ENCODE data around the gene ITPR3. TPM values are rescaled to one million over a fixed set of nuclear protein-coding genes. Genes with fewer than 3 reads are reported as not detected.

ITPR3 gene
- total and polyA plus RNA-seq, 2 of the 13 experiments (the other 11 are each of a cell fraction or from before 2014, with no cell fraction given) = 3.8 to 21.4 TPM

GRCh38 chr6:33613146-33613794, 7.9 kb upstream of the ITPR3 start (continued):
- TF ChIP-seq ZNF318 (CRISPR knock-in tag; IDR thresholded peaks at IDR 0.05) = no peak
- TF ChIP-seq GATA4 (IDR thresholded peaks at IDR 0.05; ENCODE audit: borderline replicate concordance, low read depth) = no peak
- TF ChIP-seq TFDP1 (CRISPR knock-in tag; IDR thresholded peaks at IDR 0.05; ENCODE audit: borderline replicate concordance) = peak; percentile 79; the same call in 1 of the 2 replicates
- no peak for TF ChIP-seq SMARCC2 (IDR thresholded peaks at IDR 0.05)
- TF ChIP-seq JUNB (CRISPR knock-in tag; IDR thresholded peaks at IDR 0.05; ENCODE audit: borderline replicate concordance) = no peak
- TF ChIP-seq ZNF615 (CRISPR knock-in tag; IDR thresholded peaks at IDR 0.05; ENCODE audit: borderline replicate concordance) = no peak; the same call in 1 of the 2 replicates
- TF ChIP-seq ZNF512 (CRISPR knock-in tag; IDR thresholded peaks at IDR 0.05) = no peak
- TF ChIP-seq ZBTB2 (CRISPR knock-in tag; IDR thresholded peaks at IDR 0.05; ENCODE audit: low read depth) = no peak
- TF ChIP-seq ZMYM4 (CRISPR knock-in tag; IDR thresholded peaks at IDR 0.05) = no peak
- TF ChIP-seq ZNF644 (CRISPR knock-in tag; IDR thresholded peaks at IDR 0.05; ENCODE audit: low read depth) = peak; percentile 49; the same call in 1 of the 2 replicates
- TF ChIP-seq ZNF281 (CRISPR knock-in tag; IDR thresholded peaks at IDR 0.05; ENCODE audit: borderline replicate concordance) = peak; percentile 76; the same call in 1 of the 2 replicates
- no peak for TF ChIP-seq ZNF33A (CRISPR knock-in tag; IDR thresholded peaks at IDR 0.05; ENCODE audit: borderline replicate concordance)
- TF ChIP-seq ETV6 (CRISPR knock-in tag; conservative IDR thresholded peaks at IDR 0.05) = no peak

All from HepG2 (cell line).